ENCODE results near the gene TRIP12.

DNA sequence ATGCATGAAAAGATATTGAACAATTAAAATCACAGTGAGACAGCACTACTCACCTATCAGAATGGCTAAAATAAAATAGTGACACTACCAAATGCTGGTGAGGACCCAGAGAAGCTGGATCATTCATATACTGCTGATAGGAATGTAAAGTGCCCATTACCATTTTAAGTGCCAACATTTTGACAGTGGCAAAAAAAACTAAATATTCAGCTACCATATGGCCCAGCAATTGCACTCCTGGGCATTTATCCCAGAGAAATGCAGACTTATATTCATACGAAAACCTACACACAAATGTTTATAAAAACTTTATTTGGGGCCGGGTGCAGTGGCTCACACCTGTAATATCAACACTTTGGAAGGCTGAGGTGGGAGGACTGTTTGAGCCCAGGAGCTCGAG is 48.1 kb upstream of the TRIP12 start:
- no peak for TF ChIP-seq CTCF (IDR thresholded peaks at IDR 0.05)
- no peak for TF ChIP-seq POLR2A (IDR thresholded peaks at IDR 0.05)
